Measurements from ENCODE around the gene SASH3. TPM values are rescaled to one million over a fixed set of nuclear protein-coding genes. Genes with fewer than 3 reads are reported as not detected.

SASH3 gene
- total RNA-seq, 1 experiment from 2014 or later, result not detected

DNA sequence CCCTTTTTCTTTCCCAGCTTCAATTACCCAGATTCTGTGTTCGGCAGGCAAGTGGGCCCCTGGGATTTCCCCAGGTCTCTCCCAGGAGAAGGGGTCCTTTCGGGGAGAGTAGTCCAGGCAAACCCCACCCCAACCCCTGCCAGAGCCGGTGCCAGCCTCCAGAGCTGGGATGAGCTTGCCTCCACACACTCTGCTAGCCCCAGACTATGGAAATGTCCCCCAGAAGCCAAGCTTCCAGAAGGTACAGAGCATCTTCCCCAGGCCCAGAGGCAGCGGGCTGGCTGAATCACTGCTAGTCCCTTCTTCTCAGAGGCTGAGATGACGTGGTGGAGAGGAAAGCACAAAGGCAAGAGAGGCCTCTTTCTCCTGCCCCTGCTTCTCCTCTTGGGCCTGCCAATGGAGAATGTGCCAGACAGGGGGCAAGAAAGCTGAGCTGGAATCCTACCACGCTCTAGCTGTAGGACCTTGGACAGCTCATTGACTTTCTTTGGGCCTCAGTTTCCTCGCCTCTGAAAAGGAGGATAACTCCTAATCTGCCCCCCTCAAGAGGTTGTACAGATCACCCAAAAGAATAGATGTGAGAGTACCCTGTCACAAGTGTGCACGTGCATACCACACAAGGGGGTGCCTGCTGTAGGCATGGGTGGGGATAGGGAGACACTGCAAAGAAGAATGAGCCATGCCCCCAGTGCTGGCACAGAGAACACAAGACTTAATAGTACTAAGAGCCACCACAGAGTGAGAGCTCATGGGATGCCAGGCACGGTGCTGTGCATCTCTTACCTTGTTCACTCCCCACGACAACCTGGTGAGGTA, 2.1 kb downstream of the SASH3 start:
- no peak overlapping the region for H3K4me3 ChIP-seq (ENCODE audit: low read depth, low read length, poor library complexity, severe bottlenecking)
- CTCF ChIA-PET, result no interaction called here
- intact Hi-C loops (cut with micrococcal nuclease; ENCODE audit: unreplicated experiment), result no loop called here

GRCh38 chrX:129782706-129783105, 3.0 kb downstream of the SASH3 start:
- Histone ChIP-seq H3K27me3 (replicated peaks; ENCODE audit: insufficient read depth, low read depth, low read length, poor library complexity) (no peaks in the 10 kb centered on the region), H3K27ac (ENCODE audit: low read depth, low read length, poor library complexity, severe bottlenecking) (no peak overlapping the region), H3K4me3 (ENCODE audit: low read depth, low read length, poor library complexity, severe bottlenecking) (no peak overlapping the region), H3K9me3 (ENCODE audit: low read depth, low read length, poor library complexity, severe bottlenecking) (no peaks in the 10 kb centered on the region), H3K4me1 (ENCODE audit: insufficient read depth, low read length, poor library complexity, severe bottlenecking) (no peaks in the 10 kb centered on the region), H3K36me3 (ENCODE audit: insufficient read depth, low read length, poor library complexity, severe bottlenecking) (no peaks in the 10 kb centered on the region)
- ChIA-PET CTCF (no interaction called here), POLR2A (ENCODE audit: low non-redundant PET) (no interaction called here)
- DNase-seq (ENCODE audit: low spot score), result no peak
- BruUV-seq (replicated peaks), result no TSS peak
- TF ChIP-seq, protein P1, sequence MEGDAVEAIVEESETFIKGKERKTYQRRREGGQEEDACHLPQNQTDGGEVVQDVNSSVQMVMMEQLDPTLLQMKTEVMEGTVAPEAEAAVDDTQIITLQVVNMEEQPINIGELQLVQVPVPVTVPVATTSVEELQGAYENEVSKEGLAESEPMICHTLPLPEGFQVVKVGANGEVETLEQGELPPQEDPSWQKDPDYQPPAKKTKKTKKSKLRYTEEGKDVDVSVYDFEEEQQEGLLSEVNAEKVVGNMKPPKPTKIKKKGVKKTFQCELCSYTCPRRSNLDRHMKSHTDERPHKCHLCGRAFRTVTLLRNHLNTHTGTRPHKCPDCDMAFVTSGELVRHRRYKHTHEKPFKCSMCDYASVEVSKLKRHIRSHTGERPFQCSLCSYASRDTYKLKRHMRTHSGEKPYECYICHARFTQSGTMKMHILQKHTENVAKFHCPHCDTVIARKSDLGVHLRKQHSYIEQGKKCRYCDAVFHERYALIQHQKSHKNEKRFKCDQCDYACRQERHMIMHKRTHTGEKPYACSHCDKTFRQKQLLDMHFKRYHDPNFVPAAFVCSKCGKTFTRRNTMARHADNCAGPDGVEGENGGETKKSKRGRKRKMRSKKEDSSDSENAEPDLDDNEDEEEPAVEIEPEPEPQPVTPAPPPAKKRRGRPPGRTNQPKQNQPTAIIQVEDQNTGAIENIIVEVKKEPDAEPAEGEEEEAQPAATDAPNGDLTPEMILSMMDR (conservative IDR thresholded peaks at IDR 0.05; ENCODE audit: low read depth, low read length), result no peak
- no peak for TF ChIP-seq EZH2 (IDR thresholded peaks at IDR 0.05; ENCODE audit: borderline replicate concordance, low read depth, low read length, poor library complexity, severe bottlenecking)
- intact Hi-C loops (cut with micrococcal nuclease; ENCODE audit: unreplicated experiment), result no loop called here

More for the DNA sequence above, 2.1 kb downstream of the SASH3 start:
- POLR2A ChIA-PET (ENCODE audit: low non-redundant PET), result no interaction called here
- TF ChIP-seq EZH2 (IDR thresholded peaks at IDR 0.05; ENCODE audit: borderline replicate concordance, low read depth, low read length, poor library complexity, severe bottlenecking), result no peak
- TF ChIP-seq, protein P1 (conservative IDR thresholded peaks at IDR 0.05; ENCODE audit: low read depth, low read length), result no peak
- no peaks in the 10 kb centered on the region for H3K9me3 ChIP-seq (ENCODE audit: low read depth, low read length, poor library complexity, severe bottlenecking)
- H3K27ac ChIP-seq (ENCODE audit: low read depth, low read length, poor library complexity, severe bottlenecking), result no peak overlapping the region
- DNase-seq (ENCODE audit: low spot score), result no peak
- H3K36me3 ChIP-seq (ENCODE audit: insufficient read depth, low read length, poor library complexity, severe bottlenecking), result no peaks in the 10 kb centered on the region
- no peaks in the 10 kb centered on the region for H3K27me3 ChIP-seq (replicated peaks; ENCODE audit: insufficient read depth, low read depth, low read length, poor library complexity)
- no peaks in the 10 kb centered on the region for H3K4me1 ChIP-seq (ENCODE audit: insufficient read depth, low read length, poor library complexity, severe bottlenecking)
- BruUV-seq (replicated peaks), result no TSS peak

GRCh38 chrX:129783291-129783713, 3.6 kb downstream of the SASH3 start:
- CTCF ChIA-PET, result no interaction called here
- BruUV-seq (replicated peaks), result no TSS peak

More at GRCh38 chrX:129783291-129783713, 3.6 kb downstream of the SASH3 start:
- no peak overlapping the region for H3K4me3 ChIP-seq (ENCODE audit: low read depth, low read length, poor library complexity, severe bottlenecking)
- TF ChIP-seq, protein P1 (conservative IDR thresholded peaks at IDR 0.05; ENCODE audit: low read depth, low read length), result no peak
- TF ChIP-seq EZH2 (IDR thresholded peaks at IDR 0.05; ENCODE audit: borderline replicate concordance, low read depth, low read length, poor library complexity, severe bottlenecking), result no peak
- POLR2A ChIA-PET (ENCODE audit: low non-redundant PET), result no interaction called here
- no peaks in the 10 kb centered on the region for H3K9me3 ChIP-seq (ENCODE audit: low read depth, low read length, poor library complexity, severe bottlenecking)
- H3K27me3 ChIP-seq (replicated peaks; ENCODE audit: insufficient read depth, low read depth, low read length, poor library complexity), result no peaks in the 10 kb centered on the region
- no peaks in the 10 kb centered on the region for H3K36me3 ChIP-seq (ENCODE audit: insufficient read depth, low read length, poor library complexity, severe bottlenecking)
- H3K4me1 ChIP-seq (ENCODE audit: insufficient read depth, low read length, poor library complexity, severe bottlenecking), result no peaks in the 10 kb centered on the region
- H3K27ac ChIP-seq (ENCODE audit: low read depth, low read length, poor library complexity, severe bottlenecking), result no peak overlapping the region
- intact Hi-C loops (cut with micrococcal nuclease; ENCODE audit: unreplicated experiment), result no loop called here
- no peak for DNase-seq (ENCODE audit: low spot score)
